Erythroblast (primary cell): ENCODE measurements around the gene GLP2R.

Source experiments
- GATA1 ChIP-seq: IDR thresholded peaks from 2 replicates; pipeline ENCODE4 v1.6.1; 2011; ENCODE audit warnings: low read depth, mild to moderate bottlenecking, control low read depth, low read length, moderate library complexity
- POLR2A ChIP-seq: IDR thresholded peaks from 2 replicates; pipeline ENCODE4 v1.6.1; 2011; ENCODE audit warnings: mild to moderate bottlenecking, low read length

DNA sequence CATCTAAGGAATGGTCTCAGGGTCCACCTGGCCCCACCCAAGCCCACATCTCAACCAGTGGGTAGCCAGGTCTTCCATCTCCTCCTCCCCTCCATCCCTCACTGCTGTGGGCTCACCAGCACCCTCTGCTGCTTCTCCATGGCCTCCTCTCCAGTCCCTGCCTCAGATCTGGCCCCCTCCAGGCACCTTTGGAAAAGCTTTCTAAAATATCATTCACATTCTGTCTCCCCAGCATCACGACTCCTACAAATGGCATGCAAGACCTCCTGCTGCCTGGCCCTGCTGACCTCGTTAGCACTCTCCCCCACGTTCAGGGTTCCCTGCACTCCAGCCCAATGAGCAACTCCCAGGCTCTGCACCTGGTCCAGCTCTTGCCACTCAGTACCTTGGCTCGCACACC, 13.7 kb downstream of the GLP2R start:
- TF ChIP-seq POLR2A (no peak), GATA1 (no peak)
